Activated naive CD8-positive, alpha-beta T cell treated with anti-CD3 and anti-CD28 coated beads, Interleukin-2, amount 10 ng/mL, durations not matched to agents 7 days and 5 days (primary cell): ENCODE data around the gene DPP6. TPM values are rescaled to one million over a fixed set of nuclear protein-coding genes. Genes with fewer than 3 reads are reported as not detected.

ENCODE experiments used
- ATAC-seq: fragments of 150-1000 bp; cut with Tn5 transposase; one replicate; pipeline ENCODE4 v1.10.0; 2021; ENCODE audit warnings: low read depth, moderate library complexity
- POLR2A ChIA-PET: fragments of 350-600 bp; sonication (Branson Sonifier 250); formaldehyde crosslinking; loops from one replicate; lab custom pipeline; 2021; ENCODE audit warnings: antibody characterized with exemption; lab: Charles Lee
- DNase-seq: peaks from one replicate; pipeline ENCODE4 v3.0.0; 2021
- H3K27ac Mint-ChIP-seq: one replicate; pipeline ENCODE4 v1.8.0; 2022; ENCODE audit warnings: mild to moderate bottlenecking, mixed read lengths
- H3K27me3 Mint-ChIP-seq: one replicate; pipeline ENCODE4 v1.8.0; 2022; ENCODE audit warnings: mild to moderate bottlenecking, moderate library complexity, mixed read lengths
- H3K36me3 Mint-ChIP-seq: one replicate; pipeline ENCODE4 v1.8.0; 2021; ENCODE audit warnings: mild to moderate bottlenecking, mixed read lengths
- H3K4me1 Mint-ChIP-seq: one replicate; pipeline ENCODE4 v1.8.0; 2021; ENCODE audit warnings: mixed read lengths
- H3K4me3 Mint-ChIP-seq: one replicate; pipeline ENCODE4 v1.8.0; 2022; ENCODE audit warnings: mild to moderate bottlenecking, moderate library complexity, mixed read lengths
- H3K9me3 Mint-ChIP-seq: one replicate; pipeline ENCODE4 v1.8.0; 2021; ENCODE audit warnings: mixed read lengths
- total RNA-seq, 2 experiments: library from RNA; stranded (reverse); gene quantifications; one replicate each; pipeline ENCODE4 v1.2.3, GENCODE V29; 2021

Gene DPP6
- total RNA-seq, 2 experiments from 2014 or later: not detected

DNA sequence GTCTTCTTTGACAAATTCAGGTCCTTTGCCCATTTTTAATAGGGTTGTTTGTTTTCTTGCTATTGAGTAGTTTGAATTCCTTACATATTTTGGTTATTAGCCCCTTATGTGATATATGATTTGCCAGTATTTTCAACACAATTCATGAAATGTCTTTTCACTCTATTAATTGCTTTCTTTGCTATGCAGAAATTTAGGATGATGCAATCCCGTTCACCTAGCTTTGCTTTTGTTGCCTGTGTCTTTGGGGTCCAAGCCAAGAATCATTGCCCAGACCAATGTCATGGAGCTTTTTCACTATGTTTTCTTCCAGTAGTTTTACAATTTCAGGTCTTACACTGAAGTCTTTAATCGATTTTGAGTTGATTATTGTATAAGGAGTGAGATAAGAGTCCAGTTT is 796.3 kb downstream of the DPP6 start:
- no peaks in the 10 kb centered on the region for H3K9me3 Mint-ChIP-seq
- no peaks in the 10 kb centered on the region for H3K36me3 Mint-ChIP-seq
- peaks cover 38% of the 10 kb centered on the region for H3K27me3 Mint-ChIP-seq
- H3K4me3 Mint-ChIP-seq: no peak overlapping the region
- POLR2A ChIA-PET: no interaction called here
- no peaks in the 10 kb centered on the region for H3K4me1 Mint-ChIP-seq
- no peak overlapping the region for H3K27ac Mint-ChIP-seq
- DNase-seq (no peak), ATAC-seq (no peak)

DNA sequence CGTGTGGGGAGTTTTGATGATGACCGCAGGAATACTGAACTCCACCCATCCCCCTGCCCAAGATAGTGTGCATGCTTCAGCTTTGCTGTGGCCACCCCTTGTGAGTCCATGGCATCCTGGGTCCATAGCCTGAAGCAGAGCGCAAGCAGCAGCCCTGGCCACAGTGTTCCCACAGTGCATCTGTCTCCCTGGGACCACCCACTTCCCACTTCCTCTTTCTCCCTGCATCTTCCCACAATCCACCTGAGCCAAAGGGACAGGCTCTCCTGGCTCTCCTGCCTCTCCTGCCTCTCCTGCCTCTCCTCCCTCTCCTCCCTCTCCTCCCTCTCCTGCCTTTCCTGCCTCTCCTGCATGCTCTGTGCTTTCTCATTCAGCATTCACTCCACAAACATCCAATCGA is 800.0 kb downstream of the DPP6 start:
- no peaks in the 10 kb centered on the region for H3K36me3 Mint-ChIP-seq
- peaks cover 23% of the 10 kb centered on the region for H3K27me3 Mint-ChIP-seq
- H3K9me3 Mint-ChIP-seq: no peaks in the 10 kb centered on the region
- POLR2A ChIA-PET: no interaction called here
- no peak overlapping the region for H3K4me3 Mint-ChIP-seq
- H3K4me1 Mint-ChIP-seq: no peaks in the 10 kb centered on the region
- no peak for ATAC-seq
- no peak overlapping the region for H3K27ac Mint-ChIP-seq
- DNase-seq: no peak

DNA sequence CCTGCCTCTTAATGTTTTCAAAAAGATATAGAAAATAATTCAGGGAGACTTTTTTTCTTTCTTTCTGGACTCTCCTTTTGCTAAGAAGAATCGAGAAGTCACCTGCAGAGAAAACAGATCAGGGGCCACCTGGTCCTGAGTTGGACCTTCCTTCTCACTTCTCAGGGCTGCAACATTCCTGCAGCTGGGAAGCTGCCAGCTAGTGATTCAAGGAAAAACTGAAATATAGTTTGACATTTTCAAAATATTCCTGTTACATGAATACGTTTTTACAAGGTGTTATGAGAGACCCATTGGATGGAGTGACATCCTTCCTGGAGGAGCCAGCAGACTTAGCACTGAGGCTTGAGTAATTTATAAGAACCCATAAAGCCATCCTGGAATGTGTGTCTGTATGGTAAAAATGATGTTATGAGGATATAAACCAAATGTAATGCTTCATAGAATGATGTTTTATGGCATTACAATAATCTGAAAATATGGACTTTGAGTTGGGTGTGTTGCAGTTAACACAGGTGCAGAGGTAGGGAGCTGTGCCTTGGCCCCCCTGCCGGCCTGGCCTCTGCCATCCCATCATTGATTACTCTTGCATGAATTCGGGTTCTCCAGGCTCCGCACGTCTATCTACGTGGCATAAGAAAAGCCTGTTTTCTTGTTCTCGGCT is 801.0 kb downstream of the DPP6 start:
- Mint-ChIP-seq H3K4me3 (no peak overlapping the region), H3K4me1 (no peaks in the 10 kb centered on the region), H3K27ac (no peak overlapping the region), H3K36me3 (no peaks in the 10 kb centered on the region), H3K9me3 (no peaks in the 10 kb centered on the region), H3K27me3 (peaks cover 20% of the 10 kb centered on the region)
- DNase-seq: no peak
- POLR2A ChIA-PET: no interaction called here
- no peak for ATAC-seq

DNA sequence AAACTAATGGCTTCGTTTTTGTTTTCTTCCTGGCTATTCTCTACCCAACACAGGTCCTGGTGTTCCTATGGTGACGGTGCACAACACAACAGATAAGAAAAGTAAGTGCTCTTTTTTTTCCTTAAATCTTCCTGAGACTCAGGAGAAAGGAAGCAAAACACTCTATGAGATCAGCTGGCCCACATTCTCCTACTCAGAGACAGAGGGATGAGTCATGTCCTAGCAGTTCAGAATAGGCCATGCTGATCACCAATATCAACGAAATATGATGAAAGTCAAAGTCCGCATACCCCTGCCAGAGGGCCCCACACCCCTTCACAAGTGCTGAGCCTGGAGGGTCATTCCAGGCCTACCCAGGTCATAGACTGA is 801.5 kb downstream of the DPP6 start:
- POLR2A ChIA-PET: no interaction called here
- Mint-ChIP-seq H3K9me3 (no peaks in the 10 kb centered on the region), H3K27ac (no peak overlapping the region), H3K36me3 (no peaks in the 10 kb centered on the region), H3K27me3 (peaks cover 15% of the 10 kb centered on the region), H3K4me1 (no peaks in the 10 kb centered on the region), H3K4me3 (no peak overlapping the region)
- ATAC-seq (no peak), DNase-seq (no peak)

DNA sequence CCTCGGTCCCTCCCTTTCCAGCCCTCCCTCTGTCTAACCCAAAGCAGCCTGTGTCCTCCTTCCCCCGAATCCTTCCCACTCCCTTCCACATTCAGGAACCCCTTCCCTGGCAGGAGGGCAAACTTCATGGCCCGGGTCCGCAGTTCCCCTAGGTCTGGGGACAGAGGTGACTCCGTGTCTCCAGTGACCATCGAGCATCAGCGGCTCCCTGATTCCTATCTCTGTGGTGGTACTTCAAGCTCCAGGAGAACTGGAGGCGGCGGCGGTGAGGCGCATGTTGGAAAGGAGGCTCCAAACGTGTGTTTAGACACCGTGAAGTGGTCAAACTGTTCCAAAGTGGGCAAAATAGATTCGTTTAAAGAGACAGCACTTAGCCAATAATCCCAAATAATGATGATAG is 802.6 kb downstream of the DPP6 start:
- Mint-ChIP-seq H3K27ac (no peak overlapping the region), H3K27me3 (peaks cover 9% of the 10 kb centered on the region), H3K36me3 (no peaks in the 10 kb centered on the region), H3K4me3 (no peak overlapping the region), H3K9me3 (no peaks in the 10 kb centered on the region), H3K4me1 (no peaks in the 10 kb centered on the region)
- ATAC-seq: no peak
- DNase-seq: no peak
- POLR2A ChIA-PET: no interaction called here

DNA sequence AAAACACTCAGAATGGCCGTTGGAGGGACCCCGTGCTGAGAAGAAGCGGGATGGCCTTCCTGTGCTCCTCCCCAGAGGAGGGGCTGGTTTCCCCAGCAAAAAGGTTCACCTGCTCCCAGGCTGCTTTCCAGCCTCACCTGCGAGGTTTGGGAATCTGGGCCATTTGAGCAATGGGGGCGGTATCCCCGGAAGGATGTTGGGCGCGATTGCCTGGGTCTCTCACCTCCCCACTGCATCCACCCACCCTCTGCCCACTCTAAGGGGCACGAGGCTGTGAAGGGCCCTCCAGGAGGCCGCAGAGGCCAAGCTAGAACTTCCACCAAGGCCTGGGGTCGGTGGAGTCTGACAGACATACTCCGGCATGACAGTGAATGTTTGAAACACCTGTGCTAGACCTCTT is 803.2 kb downstream of the DPP6 start:
- DNase-seq (no peak), ATAC-seq (no peak)
- no peaks in the 10 kb centered on the region for H3K9me3 Mint-ChIP-seq
- no peaks in the 10 kb centered on the region for H3K36me3 Mint-ChIP-seq
- POLR2A ChIA-PET: no interaction called here
- no peak overlapping the region for H3K27ac Mint-ChIP-seq
- H3K27me3 Mint-ChIP-seq: peaks cover 7% of the 10 kb centered on the region
- no peaks in the 10 kb centered on the region for H3K4me1 Mint-ChIP-seq
- no peak overlapping the region for H3K4me3 Mint-ChIP-seq

DNA sequence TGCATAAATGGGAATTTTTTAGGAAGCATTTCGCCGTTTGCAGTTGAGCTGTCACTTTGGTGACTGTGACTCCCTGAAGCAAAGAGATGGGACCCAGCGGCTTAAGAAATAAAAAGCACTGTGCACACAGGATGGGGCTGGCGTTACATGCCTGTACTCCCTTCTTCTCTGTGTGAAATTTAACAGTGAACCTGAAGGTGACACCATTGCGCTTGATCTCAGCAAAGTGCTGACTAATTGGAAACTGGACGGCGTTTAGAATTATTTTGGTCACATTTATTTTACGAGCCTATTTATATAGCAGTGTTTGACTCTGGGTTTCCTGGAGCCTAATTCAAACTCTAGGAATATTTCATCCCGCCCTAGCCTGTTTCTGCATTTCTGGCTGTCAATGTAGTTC is 804.5 kb downstream of the DPP6 start:
- POLR2A ChIA-PET: no interaction called here
- H3K4me3 Mint-ChIP-seq: no peak overlapping the region
- no peak for ATAC-seq
- no peaks in the 10 kb centered on the region for H3K9me3 Mint-ChIP-seq
- no peaks in the 10 kb centered on the region for H3K4me1 Mint-ChIP-seq
- no peaks in the 10 kb centered on the region for H3K36me3 Mint-ChIP-seq
- H3K27me3 Mint-ChIP-seq: peaks cover 2% of the 10 kb centered on the region
- no peak overlapping the region for H3K27ac Mint-ChIP-seq
- DNase-seq: no peak

DNA sequence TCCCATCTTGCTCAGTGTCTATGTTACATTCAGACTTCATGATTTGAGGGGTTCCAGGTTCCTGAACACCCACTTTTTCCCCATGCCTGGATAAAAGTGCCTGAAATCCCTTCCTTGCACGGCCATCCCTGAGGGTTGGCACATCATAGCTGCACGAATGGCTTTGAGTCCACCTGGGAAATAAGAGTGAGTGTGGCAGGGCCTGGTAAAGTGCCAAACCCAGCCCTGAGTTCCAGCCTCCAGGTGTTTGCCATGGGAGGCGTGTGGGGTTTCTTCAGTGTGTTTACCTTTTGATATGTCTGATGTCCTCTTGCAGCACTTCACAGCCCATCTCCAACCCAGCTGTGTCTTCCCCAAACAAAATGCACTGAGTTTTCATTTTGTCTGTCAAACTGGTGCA is 805.0 kb downstream of the DPP6 start:
- no peaks in the 10 kb centered on the region for H3K4me1 Mint-ChIP-seq
- H3K27ac Mint-ChIP-seq: no peak overlapping the region
- no peaks in the 10 kb centered on the region for H3K36me3 Mint-ChIP-seq
- H3K27me3 Mint-ChIP-seq: peaks cover 2% of the 10 kb centered on the region
- ATAC-seq: no peak
- H3K9me3 Mint-ChIP-seq: no peaks in the 10 kb centered on the region
- no peak overlapping the region for H3K4me3 Mint-ChIP-seq
- POLR2A ChIA-PET: no interaction called here
- DNase-seq: no peak

DNA sequence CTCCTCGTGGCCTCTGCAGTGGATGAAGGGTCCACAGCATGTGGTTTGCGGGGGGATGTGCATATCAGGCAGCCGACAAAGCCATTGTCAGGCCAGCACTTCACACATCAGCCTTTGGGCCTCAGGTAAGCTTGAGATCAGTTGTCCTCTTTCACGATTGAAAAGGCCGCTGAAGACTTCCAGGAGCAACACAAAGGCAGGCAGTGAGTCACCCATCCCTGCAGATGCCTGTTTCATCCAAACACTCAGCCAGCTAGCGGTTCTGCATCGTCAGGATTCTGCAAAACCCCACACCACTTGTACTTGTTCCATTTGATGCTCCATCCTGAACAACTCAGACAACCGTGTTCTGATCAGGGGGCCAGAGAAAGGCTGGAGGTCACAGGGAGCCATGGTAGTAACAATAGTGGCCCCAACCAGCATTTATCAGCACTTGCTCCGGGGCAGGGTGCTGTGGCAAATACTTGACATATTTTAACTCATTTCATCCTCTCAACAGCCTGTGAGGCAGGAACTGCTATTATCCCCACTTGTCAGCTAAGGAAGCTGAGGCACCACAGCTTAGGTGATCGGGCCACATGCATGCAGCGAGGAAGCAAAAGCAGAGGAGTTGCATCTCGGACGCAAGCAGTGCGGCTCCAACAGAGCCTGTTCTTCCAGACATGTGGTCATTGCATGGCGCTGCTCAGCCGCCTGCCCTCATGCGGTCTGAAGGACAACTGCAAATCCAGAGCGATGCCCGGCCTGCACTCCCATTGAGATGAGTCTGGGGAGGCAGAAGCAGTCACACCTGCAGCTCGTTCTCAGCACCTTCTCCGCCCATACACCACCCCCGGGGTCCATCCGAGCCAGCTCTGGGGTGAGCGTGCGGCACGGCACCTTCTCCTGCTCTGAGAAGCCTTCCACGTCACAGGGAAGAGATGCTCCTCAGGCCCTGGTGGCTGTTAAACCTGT is 805.8 kb downstream of the DPP6 start:
- Mint-ChIP-seq H3K4me3 (no peak overlapping the region), H3K27ac (no peak overlapping the region)
- POLR2A ChIA-PET: no interaction called here

DNA sequence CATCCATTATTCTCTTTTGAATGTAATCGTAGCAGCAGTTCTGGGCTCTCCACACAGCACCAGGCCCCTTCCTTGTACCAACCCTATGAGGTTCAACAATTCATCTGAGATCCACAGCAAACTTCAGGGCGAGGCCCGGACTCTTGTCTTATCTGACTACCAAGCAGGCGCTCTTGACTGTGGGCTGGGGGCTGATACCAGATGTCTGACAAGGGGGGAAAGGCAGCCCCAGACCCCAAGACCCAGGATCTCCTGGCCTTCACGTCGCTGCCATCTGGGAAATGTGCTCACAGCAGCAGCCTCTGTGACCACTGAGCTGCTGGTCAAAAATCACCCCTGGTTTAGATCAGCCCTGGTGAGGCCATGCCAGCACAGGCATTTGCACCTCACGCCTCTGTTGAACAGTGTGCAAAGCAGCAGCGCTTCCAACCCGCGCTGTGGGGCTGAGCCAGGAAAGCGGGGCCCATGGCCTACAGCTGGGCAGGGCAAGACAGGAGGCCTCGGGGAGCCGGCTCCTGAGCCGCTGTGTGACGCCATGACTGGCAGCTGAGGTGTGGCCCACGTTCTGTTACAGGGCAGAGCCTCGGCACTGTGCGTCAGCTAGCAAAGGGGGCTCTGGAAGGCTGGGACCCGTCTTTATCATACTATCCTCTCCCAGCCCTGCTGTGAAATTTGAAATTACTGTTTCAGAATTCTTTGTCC is 806.8 kb downstream of the DPP6 start:
- H3K4me3 Mint-ChIP-seq: no peak overlapping the region
- no peaks in the 10 kb centered on the region for H3K36me3 Mint-ChIP-seq
- H3K9me3 Mint-ChIP-seq: no peaks in the 10 kb centered on the region
- H3K4me1 Mint-ChIP-seq: no peaks in the 10 kb centered on the region
- ATAC-seq: no peak
- no peaks in the 10 kb centered on the region for H3K27me3 Mint-ChIP-seq
- no peak overlapping the region for H3K27ac Mint-ChIP-seq
- POLR2A ChIA-PET: no interaction called here
- DNase-seq: no peak

More for the DNA sequence above, 805.8 kb downstream of the DPP6 start:
- Mint-ChIP-seq H3K27me3 (no peaks in the 10 kb centered on the region), H3K36me3 (no peaks in the 10 kb centered on the region), H3K4me1 (no peaks in the 10 kb centered on the region), H3K9me3 (no peaks in the 10 kb centered on the region)
- DNase-seq (no peak), ATAC-seq (no peak)

DNA sequence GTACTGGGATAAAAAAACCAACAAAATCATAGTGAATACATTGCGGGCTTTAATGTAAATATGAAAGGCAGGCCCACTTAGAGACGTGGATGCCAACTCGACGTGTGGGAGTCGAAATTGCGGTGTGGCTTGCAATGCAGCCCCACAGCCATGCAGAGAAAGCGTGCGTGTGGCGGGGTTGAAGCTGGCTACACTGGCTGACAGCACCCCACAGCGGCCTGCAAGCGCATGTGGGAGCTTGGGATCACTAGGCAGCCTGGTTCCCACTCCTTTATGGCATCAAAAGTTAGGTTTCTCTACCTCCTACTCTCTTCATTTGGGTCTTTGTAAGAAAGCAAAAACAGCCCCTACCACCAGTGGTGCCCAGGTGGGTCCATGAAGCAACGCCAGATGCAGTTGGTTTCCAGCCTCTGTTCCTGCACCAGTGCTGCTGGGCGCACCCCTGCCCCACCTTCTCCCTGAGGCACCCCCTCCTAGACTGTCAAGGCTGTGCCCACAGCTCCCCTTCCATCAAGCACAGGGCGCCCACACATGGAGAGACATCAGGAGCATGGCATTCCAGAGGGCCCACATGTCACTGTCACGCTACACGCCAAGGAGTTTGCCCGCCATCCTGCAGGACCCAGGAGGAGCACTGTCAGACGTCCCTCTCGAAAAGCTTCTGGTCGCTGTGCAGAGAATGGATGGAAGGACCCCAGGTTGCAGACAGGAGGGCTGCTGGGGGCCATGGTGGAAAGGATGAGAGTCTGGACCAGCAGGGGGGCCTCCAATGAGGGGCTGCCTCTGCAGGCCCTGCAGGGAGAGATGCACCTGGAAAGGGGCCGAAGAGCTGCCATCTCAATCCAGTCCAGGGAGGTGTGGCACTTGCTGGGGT is 807.8 kb downstream of the DPP6 start:
- Mint-ChIP-seq H3K4me1 (no peaks in the 10 kb centered on the region), H3K36me3 (no peaks in the 10 kb centered on the region), H3K4me3 (no peak overlapping the region), H3K9me3 (no peaks in the 10 kb centered on the region), H3K27me3 (no peaks in the 10 kb centered on the region), H3K27ac (no peak overlapping the region)
- no peak for ATAC-seq
- no peak for DNase-seq
- POLR2A ChIA-PET: no interaction called here

DNA sequence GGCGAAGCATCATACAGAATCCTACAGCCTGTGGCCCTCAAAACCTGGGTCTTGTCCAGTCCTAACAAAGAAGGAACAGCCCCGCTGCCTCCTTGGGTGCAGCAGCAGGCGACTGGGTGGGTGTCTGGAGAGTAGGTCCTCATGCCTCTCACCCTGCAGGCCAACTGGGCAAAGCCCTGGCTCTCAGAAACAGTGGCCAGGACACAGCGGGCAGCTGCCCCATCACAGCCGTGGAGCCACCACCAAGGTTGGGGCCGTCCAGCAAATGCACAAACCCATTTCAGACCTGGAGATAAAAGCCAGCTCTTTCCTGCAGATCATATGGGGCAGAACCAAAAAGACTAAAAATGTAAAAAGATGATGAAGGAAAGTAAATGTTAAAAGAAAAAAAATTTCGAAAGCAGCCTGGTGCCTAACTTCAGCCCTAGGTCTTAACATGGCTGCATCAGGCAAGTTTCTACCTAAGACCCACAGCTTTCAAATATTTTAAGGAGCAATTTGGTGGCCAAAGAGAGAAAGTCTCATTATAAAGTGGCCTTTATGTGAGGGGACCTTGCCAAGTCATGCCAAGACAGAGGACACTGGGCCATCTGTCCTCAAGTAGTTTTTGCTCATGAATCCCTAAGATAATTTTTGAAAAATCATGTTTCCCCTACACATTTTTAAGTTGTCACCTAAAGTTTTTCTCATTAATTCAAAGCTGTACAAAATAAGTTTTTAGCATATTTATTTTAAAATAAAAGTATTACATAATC is 808.6 kb downstream of the DPP6 start:
- POLR2A ChIA-PET: no interaction called here
- Mint-ChIP-seq H3K4me3 (no peak overlapping the region), H3K9me3 (no peaks in the 10 kb centered on the region), H3K4me1 (no peaks in the 10 kb centered on the region), H3K36me3 (no peaks in the 10 kb centered on the region), H3K27me3 (no peaks in the 10 kb centered on the region), H3K27ac (no peak overlapping the region)
- DNase-seq: no peak
- no peak for ATAC-seq
